ENCODE data around the gene PIP. TPM values are rescaled to one million over a fixed set of nuclear protein-coding genes. Genes with fewer than 3 reads are reported as not detected.

PIP gene
- total RNA-seq, 1 donor from 2014 or later = not detected

DNA sequence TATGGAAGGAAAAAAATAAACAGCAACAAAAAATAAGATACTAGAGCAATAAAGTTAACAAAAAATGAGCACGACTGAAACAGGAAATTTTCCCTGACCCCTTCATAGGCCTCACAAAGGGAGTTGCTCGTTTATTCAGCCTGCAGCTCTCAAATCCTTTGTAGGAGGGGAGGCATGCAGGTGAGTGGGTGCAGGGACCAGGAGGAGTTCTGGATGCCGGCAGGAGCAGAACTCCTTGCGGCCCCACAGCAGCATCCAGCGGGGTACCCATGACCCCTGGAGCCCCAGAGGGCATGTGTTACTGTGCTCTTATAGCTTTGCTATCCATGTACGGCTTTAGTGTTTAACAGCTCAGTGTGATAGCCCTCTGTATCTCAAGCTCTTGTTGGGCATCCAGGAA is 57.1 kb downstream of the PIP start:
- no peak overlapping the region for H3K4me3 Mint-ChIP-seq (ENCODE audit: unreplicated experiment)
- no peaks in the 10 kb centered on the region for H3K36me3 Mint-ChIP-seq (ENCODE audit: unreplicated experiment)
- no peak for DNase-seq (ENCODE audit: extremely low spot score, unreplicated experiment)
- H3K27me3 Mint-ChIP-seq (ENCODE audit: unreplicated experiment) = peaks cover 38% of the 10 kb centered on the region
- H3K9me3 Mint-ChIP-seq (ENCODE audit: unreplicated experiment) = no peaks in the 10 kb centered on the region
- H3K27ac Mint-ChIP-seq (ENCODE audit: unreplicated experiment) = no peak overlapping the region
- peaks cover 3% of the 10 kb centered on the region for H3K4me1 Mint-ChIP-seq (ENCODE audit: unreplicated experiment)
- TF ChIP-seq, protein P1, sequence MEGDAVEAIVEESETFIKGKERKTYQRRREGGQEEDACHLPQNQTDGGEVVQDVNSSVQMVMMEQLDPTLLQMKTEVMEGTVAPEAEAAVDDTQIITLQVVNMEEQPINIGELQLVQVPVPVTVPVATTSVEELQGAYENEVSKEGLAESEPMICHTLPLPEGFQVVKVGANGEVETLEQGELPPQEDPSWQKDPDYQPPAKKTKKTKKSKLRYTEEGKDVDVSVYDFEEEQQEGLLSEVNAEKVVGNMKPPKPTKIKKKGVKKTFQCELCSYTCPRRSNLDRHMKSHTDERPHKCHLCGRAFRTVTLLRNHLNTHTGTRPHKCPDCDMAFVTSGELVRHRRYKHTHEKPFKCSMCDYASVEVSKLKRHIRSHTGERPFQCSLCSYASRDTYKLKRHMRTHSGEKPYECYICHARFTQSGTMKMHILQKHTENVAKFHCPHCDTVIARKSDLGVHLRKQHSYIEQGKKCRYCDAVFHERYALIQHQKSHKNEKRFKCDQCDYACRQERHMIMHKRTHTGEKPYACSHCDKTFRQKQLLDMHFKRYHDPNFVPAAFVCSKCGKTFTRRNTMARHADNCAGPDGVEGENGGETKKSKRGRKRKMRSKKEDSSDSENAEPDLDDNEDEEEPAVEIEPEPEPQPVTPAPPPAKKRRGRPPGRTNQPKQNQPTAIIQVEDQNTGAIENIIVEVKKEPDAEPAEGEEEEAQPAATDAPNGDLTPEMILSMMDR (IDR thresholded peaks at IDR 0.05) = no peak

Other genes starting within 250 kb of the PIP start
- gene TRPV6, start 246.3 kb upstream of the PIP start, total RNA-seq = not detected in 2 replicates
- gene TRPV5, start 198.3 kb upstream of the PIP start, total RNA-seq = not detected in 2 replicates
- gene LLCFC1, start 192.6 kb upstream of the PIP start, total RNA-seq = not detected in 2 replicates
- 0.50 and 1.5 TPM in 2 replicates for gene KEL, start 169.7 kb upstream of the PIP start, total RNA-seq
- not detected in 2 replicates for gene OR9A2, start 104.9 kb upstream of the PIP start, total RNA-seq
- not detected in 2 replicates for gene OR6V1, start 79.7 kb upstream of the PIP start, total RNA-seq
- gene TAS2R39, start 51.3 kb downstream of the PIP start, total RNA-seq = not detected in 2 replicates
- not detected in 2 replicates for gene TAS2R40, start 90.0 kb downstream of the PIP start, total RNA-seq
- 141 and 147 TPM in 2 replicates for gene GSTK1, start 131.4 kb downstream of the PIP start, total RNA-seq
- not detected in 2 replicates for gene TMEM139, start 152.9 kb downstream of the PIP start, total RNA-seq
- 47.5 and 51.4 TPM in 2 replicates for gene CASP2, start 156.3 kb downstream of the PIP start, total RNA-seq
- gene CLCN1, start 184.0 kb downstream of the PIP start, total RNA-seq = not detected in 2 replicates
- gene FAM131B, start 230.6 kb downstream of the PIP start, total RNA-seq = 17.0 and 18.4 TPM in 2 replicates
- 370 and 412 TPM in 2 replicates for gene ZYX, start 249.3 kb downstream of the PIP start, total RNA-seq